ENCODE measurements around the gene STIM1. TPM values are rescaled to one million over a fixed set of nuclear protein-coding genes. Genes with fewer than 3 reads are reported as not detected.
A peak's percentile ranks its signal among the peaks of the same experiment; 100 is the strongest.

Gene STIM1
- total and polyA plus RNA-seq, 10 of the 15 experiments (the other 5 are each of a cell fraction or from before 2014, with no cell fraction given) = 8.6 to 57.7 (median 29.3) TPM

GRCh38 chr11:3859373-3859881, 4.0 kb downstream of the STIM1 start (continued):
- TF ChIP-seq DPF2 (IDR thresholded peaks at IDR 0.05) (peak; percentile 47; the same call in 1 of the 2 replicates), RUNX3 (IDR thresholded peaks at IDR 0.05; ENCODE audit: low read length) (peak; percentile 41), BHLHE40 (IDR thresholded peaks at IDR 0.05; ENCODE audit: borderline replicate concordance in 1 of 2, low read depth in 2 of 2, low read length in 1 of 2) (0 out of 4 replicates have a peak, but pooled peaks of 1 of the 2 experiments have one; percentile 16), IRF3 (IDR thresholded peaks at IDR 0.05) (no peak), ZNF24 (IDR thresholded peaks at IDR 0.05) (no peak), NKRF (conservative IDR thresholded peaks at IDR 0.05) (0 out of 2 replicates have a peak, but pooled peaks have one; percentile 39), MTA2 (IDR thresholded peaks at IDR 0.05; ENCODE audit: low read depth) (no peak), POLR2AphosphoS2 (IDR thresholded peaks at IDR 0.05; ENCODE audit: low read depth, low read length) (peak; percentile 46; the same call in 1 of the 2 replicates), RELB (IDR thresholded peaks at IDR 0.05; ENCODE audit: low read depth) (0 out of 2 replicates have a peak, but pooled peaks have one; percentile 38), EED (IDR thresholded peaks at IDR 0.05; ENCODE audit: low read depth) (peak; percentile 56), MYB (IDR thresholded peaks at IDR 0.05; ENCODE audit: borderline replicate concordance, low read depth, low read length) (no peak), ZNF687 (IDR thresholded peaks at IDR 0.05) (peak; percentile 55), YY1 (IDR thresholded peaks at IDR 0.05; ENCODE audit: low read depth, low read length) (peak; percentile 84), POU2F2 (IDR thresholded peaks at IDR 0.05; ENCODE audit: borderline replicate concordance, low read depth, low read length) (peak; percentile 73; the same call in 2 of the 3 replicates), POLR2A (IDR thresholded peaks at IDR 0.05; ENCODE audit: low read depth, low read length) (peak; percentile 78), POLR2AphosphoS5 (IDR thresholded peaks at IDR 0.05; ENCODE audit: low read length) (peak; percentile 63; the same call in 1 of the 2 replicates), MEF2B (IDR thresholded peaks at IDR 0.05; ENCODE audit: partially characterized antibody, poor library complexity, severe bottlenecking) (peak; percentile 82), EP300 (IDR thresholded peaks at IDR 0.05; ENCODE audit: borderline replicate concordance in 1 of 2, control insufficient read depth in 1 of 2, low read depth in 2 of 2, low read length in 2 of 2) (no peak), HDGF (IDR thresholded peaks at IDR 0.05) (peak; percentile 92), PKNOX1 (IDR thresholded peaks at IDR 0.05) (peak; percentile 75), CHD2 (IDR thresholded peaks at IDR 0.05; ENCODE audit: borderline replicate concordance, low read depth, low read length) (peak; percentile 42; the same call in 1 of the 2 replicates)

All from GM12878 (cell line).